ENCODE measurements around the gene CPNE7.

GRCh38 chr16:89545044-89545830, 30.3 kb upstream of the CPNE7 start:
- TF ChIP-seq CTCF (conservative IDR thresholded peaks at IDR 0.05 in 1 of 2, IDR thresholded peaks at IDR 0.05 in 1 of 2; ENCODE audit: low read depth in 1 of 2, low read length in 2 of 2) (no peak), EZH2 (IDR thresholded peaks at IDR 0.05; ENCODE audit: low read length, missing control alignments) (no peak)
